ENCODE results near the gene RAB21.

The RAB21 gene

DNA sequence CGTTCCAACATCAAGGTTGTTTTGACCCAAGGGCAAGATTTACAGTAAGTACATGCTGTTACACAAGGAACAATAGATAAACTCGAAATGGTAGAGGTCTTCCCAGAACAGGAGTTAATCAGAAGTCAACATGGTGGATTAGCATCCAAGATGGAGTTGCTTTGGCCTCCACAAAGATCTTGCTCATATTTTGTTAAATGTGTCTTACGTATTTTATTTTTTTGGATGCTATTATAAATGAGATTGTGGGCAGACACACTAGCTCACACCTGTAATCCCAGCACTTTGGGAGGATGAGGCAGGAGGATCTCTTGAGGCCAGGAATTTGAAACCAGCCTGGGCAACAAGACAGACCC is 22.3 kb upstream of the RAB21 start:
- DNase-seq (ENCODE audit: low spot score) = no peak
- in situ Hi-C loops (cut with MboI; ENCODE audit: low pct_unique_long_range_greater_than_20kb, low sequenced_read_pairs, unreplicated experiment) = loop anchor here (25.0 kb wide), 1 partner anchor 320 kb away; no protein-coding TSS in a partner anchor
- TF ChIP-seq, protein P1, sequence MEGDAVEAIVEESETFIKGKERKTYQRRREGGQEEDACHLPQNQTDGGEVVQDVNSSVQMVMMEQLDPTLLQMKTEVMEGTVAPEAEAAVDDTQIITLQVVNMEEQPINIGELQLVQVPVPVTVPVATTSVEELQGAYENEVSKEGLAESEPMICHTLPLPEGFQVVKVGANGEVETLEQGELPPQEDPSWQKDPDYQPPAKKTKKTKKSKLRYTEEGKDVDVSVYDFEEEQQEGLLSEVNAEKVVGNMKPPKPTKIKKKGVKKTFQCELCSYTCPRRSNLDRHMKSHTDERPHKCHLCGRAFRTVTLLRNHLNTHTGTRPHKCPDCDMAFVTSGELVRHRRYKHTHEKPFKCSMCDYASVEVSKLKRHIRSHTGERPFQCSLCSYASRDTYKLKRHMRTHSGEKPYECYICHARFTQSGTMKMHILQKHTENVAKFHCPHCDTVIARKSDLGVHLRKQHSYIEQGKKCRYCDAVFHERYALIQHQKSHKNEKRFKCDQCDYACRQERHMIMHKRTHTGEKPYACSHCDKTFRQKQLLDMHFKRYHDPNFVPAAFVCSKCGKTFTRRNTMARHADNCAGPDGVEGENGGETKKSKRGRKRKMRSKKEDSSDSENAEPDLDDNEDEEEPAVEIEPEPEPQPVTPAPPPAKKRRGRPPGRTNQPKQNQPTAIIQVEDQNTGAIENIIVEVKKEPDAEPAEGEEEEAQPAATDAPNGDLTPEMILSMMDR (IDR thresholded peaks at IDR 0.05; ENCODE audit: extremely low read depth, insufficient read depth, missing control alignments) = no peak

- in situ Hi-C loops (cut with MboI; ENCODE audit: low pct_unique_long_range_greater_than_20kb, low sequenced_read_pairs, unreplicated experiment) = loop anchor here (25.0 kb wide), 1 partner anchor 325 kb away; no protein-coding TSS in a partner anchor
- DNase-seq (ENCODE audit: low spot score) = no peak
- TF ChIP-seq, protein P1 (IDR thresholded peaks at IDR 0.05; ENCODE audit: extremely low read depth, insufficient read depth, missing control alignments) = no peak
Observed at GRCh38 chr12:71737197-71737596, 17.5 kb upstream of the RAB21 start.

GRCh38 chr12:71742998-71743397 is 11.7 kb upstream of the RAB21 start:
- no peak for DNase-seq (ENCODE audit: low spot score)
- TF ChIP-seq, protein P1 (IDR thresholded peaks at IDR 0.05; ENCODE audit: extremely low read depth, insufficient read depth, missing control alignments) = no peak
- in situ Hi-C loops (cut with MboI; ENCODE audit: low pct_unique_long_range_greater_than_20kb, low sequenced_read_pairs, unreplicated experiment) = loop anchor here (25.0 kb wide), 1 partner anchor 331 kb away; no protein-coding TSS in a partner anchor

DNA sequence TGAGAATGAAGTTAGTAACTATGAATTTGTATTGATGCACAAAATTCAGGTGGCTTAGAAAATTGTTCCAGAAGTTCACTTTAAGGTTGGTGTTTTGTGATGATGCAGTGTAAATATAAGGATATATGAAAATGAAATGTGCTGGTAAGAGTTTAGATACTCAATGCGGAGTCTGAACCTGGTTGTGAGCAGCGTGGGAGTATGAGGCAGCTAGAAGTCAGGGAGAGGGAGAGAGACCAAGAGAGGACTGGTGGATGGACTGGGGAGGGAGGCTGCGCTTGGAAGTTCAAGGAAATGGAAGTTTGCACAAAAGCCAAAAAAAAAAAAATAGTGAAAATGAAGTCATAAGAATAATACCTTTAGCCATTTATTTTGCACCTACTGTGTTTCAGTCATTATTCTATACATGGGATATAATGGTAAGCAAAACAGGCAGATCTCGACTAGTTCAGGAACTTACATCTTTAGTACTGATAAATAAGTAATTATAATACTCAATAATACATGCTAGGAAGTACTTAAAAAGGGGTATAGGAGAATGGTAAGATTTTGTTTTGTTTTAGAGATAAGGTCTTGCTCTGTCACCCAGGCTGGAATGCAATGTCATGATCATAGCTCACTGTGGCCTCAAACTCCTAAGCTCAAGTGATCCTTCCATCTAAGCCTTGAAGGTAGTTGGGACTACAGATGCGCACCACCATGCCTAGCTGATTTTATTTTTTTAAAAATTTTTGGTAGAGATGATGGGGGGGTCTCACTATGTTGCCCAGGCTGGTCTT is 10.0 kb upstream of the RAB21 start:
- in situ Hi-C loops (cut with MboI; ENCODE audit: low pct_unique_long_range_greater_than_20kb, low sequenced_read_pairs, unreplicated experiment) = loop anchor here (25.0 kb wide), 1 partner anchor 332 kb away; no protein-coding TSS in a partner anchor
- DNase-seq (ENCODE audit: low spot score) = no peak
- TF ChIP-seq, protein P1 (IDR thresholded peaks at IDR 0.05; ENCODE audit: extremely low read depth, insufficient read depth, missing control alignments) = no peak

- DNase-seq (ENCODE audit: low spot score) = peak; percentile 53
- TF ChIP-seq, protein P1 (IDR thresholded peaks at IDR 0.05; ENCODE audit: extremely low read depth, insufficient read depth, missing control alignments) = peak; percentile 89
- in situ Hi-C loops (cut with MboI; ENCODE audit: low pct_unique_long_range_greater_than_20kb, low sequenced_read_pairs, unreplicated experiment) = loop anchor here (25.0 kb wide), 1 partner anchor 335 kb away; no protein-coding TSS in a partner anchor
Observed at GRCh38 chr12:71746974-71747611, 7.6 kb upstream of the RAB21 start.

- DNase-seq (ENCODE audit: low spot score) = no peak
- in situ Hi-C loops (cut with MboI; ENCODE audit: low pct_unique_long_range_greater_than_20kb, low sequenced_read_pairs, unreplicated experiment) = loop anchor here (25.0 kb wide), 1 partner anchor 336 kb away; no protein-coding TSS in a partner anchor
- TF ChIP-seq, protein P1 (IDR thresholded peaks at IDR 0.05; ENCODE audit: extremely low read depth, insufficient read depth, missing control alignments) = no peak
Observed at GRCh38 chr12:71748081-71748850, 6.4 kb upstream of the RAB21 start.
